WTC11 (cell line): ENCODE results near the gene KLRK1.
"Not testable (repeated sequence)": the region's sequence is repeated elsewhere in the genome, so short reads cannot be mapped to it uniquely, and the experiment has no call there.

Experiments
- RELA ChIP-seq: sonication (generic); formaldehyde crosslinking; IDR thresholded peaks from 2 replicates; pipeline ENCODE4 v1.8.1; 2022; ENCODE audit warnings: missing genetic modification reagents, mild to moderate bottlenecking, borderline replicate concordance
- TF ChIP-seq, protein P1 (sequence below): fragments of 200-600 bp; IDR thresholded peaks from 2 replicates; pipeline ENCODE4 v1.8.0; 2022; ENCODE audit warnings: antibody characterized with exemption
- TF ChIP-seq, protein P2 (sequence below): sonication (generic); formaldehyde crosslinking; IDR thresholded peaks from 2 replicates; pipeline ENCODE4 v1.8.0; 2022; ENCODE audit warnings: mild to moderate bottlenecking, missing genetic modification reagents
- TF ChIP-seq, protein P3 (sequence below): fragments of 250-450 bp; sonication (Bioruptor Pico); IDR thresholded peaks from 2 replicates; pipeline ENCODE4 v2.1.2; 2022; ENCODE audit warnings: mild to moderate bottlenecking, moderate library complexity
- TF ChIP-seq, protein P4 (sequence below): sonication (generic); formaldehyde crosslinking; IDR thresholded peaks from 2 replicates; pipeline ENCODE4 v1.8.1; 2022; ENCODE audit warnings: low read depth, missing genetic modification reagents, borderline replicate concordance

DNA sequence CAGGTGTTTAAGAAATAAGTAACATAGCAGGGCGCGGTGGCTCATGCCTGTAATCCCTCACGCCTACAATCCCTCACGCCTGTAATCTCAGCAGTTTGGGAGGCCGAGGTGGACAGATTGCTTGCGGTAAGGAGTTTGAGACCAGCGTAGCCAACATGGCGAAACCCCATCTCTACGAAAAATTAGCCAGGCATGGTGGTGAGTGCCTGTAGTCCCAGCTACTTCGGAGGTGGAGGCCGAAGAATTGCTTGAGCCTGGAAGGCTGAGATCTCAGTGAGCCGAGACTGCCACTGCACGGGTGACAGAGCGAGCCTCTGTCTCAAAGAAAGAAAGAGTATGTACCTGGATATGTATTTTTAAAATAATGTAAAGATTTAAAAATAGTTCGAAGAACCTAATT lies 6.3 kb upstream of the KLRK1 start:
- TF ChIP-seq, protein P1, sequence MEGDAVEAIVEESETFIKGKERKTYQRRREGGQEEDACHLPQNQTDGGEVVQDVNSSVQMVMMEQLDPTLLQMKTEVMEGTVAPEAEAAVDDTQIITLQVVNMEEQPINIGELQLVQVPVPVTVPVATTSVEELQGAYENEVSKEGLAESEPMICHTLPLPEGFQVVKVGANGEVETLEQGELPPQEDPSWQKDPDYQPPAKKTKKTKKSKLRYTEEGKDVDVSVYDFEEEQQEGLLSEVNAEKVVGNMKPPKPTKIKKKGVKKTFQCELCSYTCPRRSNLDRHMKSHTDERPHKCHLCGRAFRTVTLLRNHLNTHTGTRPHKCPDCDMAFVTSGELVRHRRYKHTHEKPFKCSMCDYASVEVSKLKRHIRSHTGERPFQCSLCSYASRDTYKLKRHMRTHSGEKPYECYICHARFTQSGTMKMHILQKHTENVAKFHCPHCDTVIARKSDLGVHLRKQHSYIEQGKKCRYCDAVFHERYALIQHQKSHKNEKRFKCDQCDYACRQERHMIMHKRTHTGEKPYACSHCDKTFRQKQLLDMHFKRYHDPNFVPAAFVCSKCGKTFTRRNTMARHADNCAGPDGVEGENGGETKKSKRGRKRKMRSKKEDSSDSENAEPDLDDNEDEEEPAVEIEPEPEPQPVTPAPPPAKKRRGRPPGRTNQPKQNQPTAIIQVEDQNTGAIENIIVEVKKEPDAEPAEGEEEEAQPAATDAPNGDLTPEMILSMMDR, result not testable (repeated sequence)
- TF ChIP-seq RELA (CRISPR knock-in tag), result not testable (repeated sequence)
- TF ChIP-seq, protein P2, sequence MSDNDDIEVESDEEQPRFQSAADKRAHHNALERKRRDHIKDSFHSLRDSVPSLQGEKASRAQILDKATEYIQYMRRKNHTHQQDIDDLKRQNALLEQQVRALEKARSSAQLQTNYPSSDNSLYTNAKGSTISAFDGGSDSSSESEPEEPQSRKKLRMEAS (CRISPR knock-in tag), result not testable (repeated sequence)
- TF ChIP-seq, protein P3, sequence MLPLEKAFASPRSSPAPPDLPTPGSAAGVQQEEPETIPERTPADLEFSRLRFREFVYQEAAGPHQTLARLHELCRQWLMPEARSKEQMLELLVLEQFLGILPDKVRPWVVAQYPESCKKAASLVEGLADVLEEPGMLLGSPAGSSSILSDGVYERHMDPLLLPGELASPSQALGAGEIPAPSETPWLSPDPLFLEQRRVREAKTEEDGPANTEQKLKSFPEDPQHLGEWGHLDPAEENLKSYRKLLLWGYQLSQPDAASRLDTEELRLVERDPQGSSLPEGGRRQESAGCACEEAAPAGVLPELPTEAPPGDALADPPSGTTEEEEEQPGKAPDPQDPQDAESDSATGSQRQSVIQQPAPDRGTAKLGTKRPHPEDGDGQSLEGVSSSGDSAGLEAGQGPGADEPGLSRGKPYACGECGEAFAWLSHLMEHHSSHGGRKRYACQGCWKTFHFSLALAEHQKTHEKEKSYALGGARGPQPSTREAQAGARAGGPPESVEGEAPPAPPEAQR, result not testable (repeated sequence)
- TF ChIP-seq, protein P4, sequence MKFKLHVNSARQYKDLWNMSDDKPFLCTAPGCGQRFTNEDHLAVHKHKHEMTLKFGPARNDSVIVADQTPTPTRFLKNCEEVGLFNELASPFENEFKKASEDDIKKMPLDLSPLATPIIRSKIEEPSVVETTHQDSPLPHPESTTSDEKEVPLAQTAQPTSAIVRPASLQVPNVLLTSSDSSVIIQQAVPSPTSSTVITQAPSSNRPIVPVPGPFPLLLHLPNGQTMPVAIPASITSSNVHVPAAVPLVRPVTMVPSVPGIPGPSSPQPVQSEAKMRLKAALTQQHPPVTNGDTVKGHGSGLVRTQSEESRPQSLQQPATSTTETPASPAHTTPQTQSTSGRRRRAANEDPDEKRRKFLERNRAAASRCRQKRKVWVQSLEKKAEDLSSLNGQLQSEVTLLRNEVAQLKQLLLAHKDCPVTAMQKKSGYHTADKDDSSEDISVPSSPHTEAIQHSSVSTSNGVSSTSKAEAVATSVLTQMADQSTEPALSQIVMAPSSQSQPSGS (CRISPR knock-in tag), result not testable (repeated sequence)
